HUDEP-2 (cell line): ENCODE data around the gene PRKAR2B.

Experiments
- DNase-seq, 76 experiments: peaks; one replicate each; lab custom pipeline; 2025; ENCODE audit not compliant: unreplicated experiment in 76 of 76; lab: John Stamatoyannopoulos, UW

PRKAR2B gene

DNA sequence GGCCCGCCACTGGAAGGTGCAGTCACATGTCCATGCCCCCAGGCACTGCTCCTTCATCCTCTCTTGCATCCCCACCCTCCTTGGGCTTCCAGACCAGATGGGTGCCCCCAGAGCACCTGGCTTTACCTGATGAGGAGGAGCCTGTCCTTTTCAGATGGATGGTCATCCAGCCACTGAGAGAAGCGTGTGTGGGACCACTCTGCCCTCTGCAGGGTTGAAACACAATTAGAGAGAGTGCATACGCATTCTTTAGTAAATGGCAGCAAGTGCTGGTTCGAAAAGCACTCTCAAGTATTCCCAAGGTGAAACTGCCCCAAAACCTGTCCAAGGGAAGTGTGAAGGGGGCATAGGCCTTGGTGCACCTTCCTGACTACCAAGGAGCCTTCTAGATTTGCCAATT is 165.9 kb downstream of the PRKAR2B start:
- DNase-seq = no peak
